ENCODE results near the gene TAF4.

TAF4 gene

GRCh38 chr20:62019881-62020492 lies 45.7 kb downstream of the TAF4 start:
- no peak for DNase-seq (ENCODE audit: low read depth in 2 of 2)

GRCh38 chr20:62019144-62019805 lies 46.4 kb downstream of the TAF4 start:
- no peak for DNase-seq (ENCODE audit: low read depth in 2 of 2)

GRCh38 chr20:62018437-62019143 lies 47.1 kb downstream of the TAF4 start:
- no peak for DNase-seq (ENCODE audit: low read depth in 2 of 2)

GRCh38 chr20:62015540-62016288 lies 50.0 kb downstream of the TAF4 start:
- no peak for DNase-seq (ENCODE audit: low read depth in 2 of 2)

- no peak for DNase-seq (ENCODE audit: low read depth in 2 of 2)
Observed at GRCh38 chr20:62014889-62015537, 50.7 kb downstream of the TAF4 start.

- no peak for DNase-seq (ENCODE audit: low read depth in 2 of 2)
Observed at GRCh38 chr20:62014488-62014775, 51.2 kb downstream of the TAF4 start.

GRCh38 chr20:62012631-62013030 lies 53.0 kb downstream of the TAF4 start:
- no peak for DNase-seq (ENCODE audit: low read depth in 2 of 2)

GRCh38 chr20:62011938-62012534 lies 53.6 kb downstream of the TAF4 start:
- DNase-seq (ENCODE audit: low read depth in 2 of 2), result no peak

- DNase-seq (ENCODE audit: low read depth in 2 of 2), result no peak
Observed at GRCh38 chr20:62011403-62011790, 54.3 kb downstream of the TAF4 start.

- DNase-seq (ENCODE audit: low read depth in 2 of 2), result peak in 1 of 2 donors; percentile 15
Observed at GRCh38 chr20:62010551-62011402, 54.9 kb downstream of the TAF4 start.

- no peak for DNase-seq (ENCODE audit: low read depth in 2 of 2)
Observed at GRCh38 chr20:62009869-62010445, 55.7 kb downstream of the TAF4 start.

GRCh38 chr20:62009322-62009721 lies 56.4 kb downstream of the TAF4 start:
- DNase-seq (ENCODE audit: low read depth in 2 of 2), result no peak

- no peak for DNase-seq (ENCODE audit: low read depth in 2 of 2)
Observed at GRCh38 chr20:62008643-62009183, 57.0 kb downstream of the TAF4 start.

GRCh38 chr20:62007127-62007647 lies 58.5 kb downstream of the TAF4 start:
- no peak for DNase-seq (ENCODE audit: low read depth in 2 of 2)

- no peak for DNase-seq (ENCODE audit: low read depth in 2 of 2)
Observed at GRCh38 chr20:62006482-62006881, 59.2 kb downstream of the TAF4 start.

GRCh38 chr20:62004614-62005013 lies 61.1 kb downstream of the TAF4 start:
- DNase-seq (ENCODE audit: low read depth in 2 of 2), result no peak

GRCh38 chr20:62003567-62004405 lies 61.9 kb downstream of the TAF4 start:
- DNase-seq (ENCODE audit: low read depth in 2 of 2), result no peak

- no peak for DNase-seq (ENCODE audit: low read depth in 2 of 2)
Observed at GRCh38 chr20:62002882-62003480, 62.7 kb downstream of the TAF4 start.
